Adrenal gland (tissue), 5 donors: ENCODE data around the gene CCNE1.
"Not testable (repeated sequence)": the region's sequence is repeated elsewhere in the genome, so short reads cannot be mapped to it uniquely, and the experiment has no call there.

Source experiments
- POLR2A ChIP-seq, 2 donors: fragments of 450-650 bp; IDR thresholded peaks; one replicate each; pipeline ENCODE4 v1.6.1; 2017; ENCODE audit warnings: antibody characterized with exemption in 2 of 2, mild to moderate bottlenecking in 2 of 2, moderate library complexity in 1 of 2
- TF ChIP-seq, protein P1 (sequence below), 6 experiments: fragments of 450-650 bp in 4 of 6; fragments of 200-600 bp in 2 of 6; sonication (generic) in 1 of 6; IDR thresholded peaks; 1 replicate in 5 of 6; 2 replicates in 1 of 6; pipeline versions ENCODE4 v1.5.1 to v1.8.0; 2016 to 2021; ENCODE audit warnings: antibody characterized with exemption in 6 of 6, mild to moderate bottlenecking in 2 of 6, moderate library complexity in 1 of 6
- donor health status: DM: no; HTN: no; CAD: no.

DNA sequence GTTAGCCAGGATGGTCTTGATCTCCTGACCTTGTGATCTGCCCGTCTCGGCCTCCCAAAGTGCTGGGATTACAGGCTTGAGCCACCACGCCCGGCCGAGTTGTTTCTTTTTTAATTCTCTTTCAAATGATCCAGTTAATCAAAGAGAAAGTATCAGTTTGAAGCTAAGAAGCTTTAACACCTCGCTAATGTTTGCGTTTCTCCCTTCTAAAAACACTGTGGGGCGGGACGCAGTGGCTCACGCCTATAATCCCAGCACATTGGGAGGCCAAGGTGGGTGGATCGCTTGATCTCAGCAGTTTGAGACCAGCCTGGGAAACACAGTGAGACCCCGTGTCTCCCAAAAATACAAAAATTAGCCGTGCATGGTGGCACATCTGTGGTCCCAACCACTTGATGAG is 7.8 kb upstream of the CCNE1 start:
- TF ChIP-seq, protein P1, sequence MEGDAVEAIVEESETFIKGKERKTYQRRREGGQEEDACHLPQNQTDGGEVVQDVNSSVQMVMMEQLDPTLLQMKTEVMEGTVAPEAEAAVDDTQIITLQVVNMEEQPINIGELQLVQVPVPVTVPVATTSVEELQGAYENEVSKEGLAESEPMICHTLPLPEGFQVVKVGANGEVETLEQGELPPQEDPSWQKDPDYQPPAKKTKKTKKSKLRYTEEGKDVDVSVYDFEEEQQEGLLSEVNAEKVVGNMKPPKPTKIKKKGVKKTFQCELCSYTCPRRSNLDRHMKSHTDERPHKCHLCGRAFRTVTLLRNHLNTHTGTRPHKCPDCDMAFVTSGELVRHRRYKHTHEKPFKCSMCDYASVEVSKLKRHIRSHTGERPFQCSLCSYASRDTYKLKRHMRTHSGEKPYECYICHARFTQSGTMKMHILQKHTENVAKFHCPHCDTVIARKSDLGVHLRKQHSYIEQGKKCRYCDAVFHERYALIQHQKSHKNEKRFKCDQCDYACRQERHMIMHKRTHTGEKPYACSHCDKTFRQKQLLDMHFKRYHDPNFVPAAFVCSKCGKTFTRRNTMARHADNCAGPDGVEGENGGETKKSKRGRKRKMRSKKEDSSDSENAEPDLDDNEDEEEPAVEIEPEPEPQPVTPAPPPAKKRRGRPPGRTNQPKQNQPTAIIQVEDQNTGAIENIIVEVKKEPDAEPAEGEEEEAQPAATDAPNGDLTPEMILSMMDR (IDR thresholded peaks at IDR 0.05): not testable (repeated sequence)
- TF ChIP-seq POLR2A (IDR thresholded peaks at IDR 0.05): not testable (repeated sequence)
